ENCODE data around the gene SCYGR1.

- no peak for TF ChIP-seq CTCF (IDR thresholded peaks at IDR 0.05)
- no peak for TF ChIP-seq POLR2A (IDR thresholded peaks at IDR 0.05)
These were observed 43.5 kb downstream of the SCYGR1 start for GRCh38 chr2:227344231-227344630.

All from gastroesophageal sphincter (tissue), 3 donors.